GM12891 (cell line): ENCODE measurements around the gene ERN2.

Experiments used
- POLR2A ChIP-seq: IDR thresholded peaks from 2 replicates; pipeline ENCODE4 v1.6.1; 2011; ENCODE audit warnings: low read depth, low read length, control low read depth
- POLR2AphosphoS5 ChIP-seq: IDR thresholded peaks from 2 replicates; pipeline ENCODE4 v1.6.1; 2011; ENCODE audit warnings: low read depth, low read length, control low read depth
- TAF1 ChIP-seq: IDR thresholded peaks from 2 replicates; pipeline ENCODE4 v1.6.1; 2011; ENCODE audit warnings: low read depth, low read length, control low read depth

DNA sequence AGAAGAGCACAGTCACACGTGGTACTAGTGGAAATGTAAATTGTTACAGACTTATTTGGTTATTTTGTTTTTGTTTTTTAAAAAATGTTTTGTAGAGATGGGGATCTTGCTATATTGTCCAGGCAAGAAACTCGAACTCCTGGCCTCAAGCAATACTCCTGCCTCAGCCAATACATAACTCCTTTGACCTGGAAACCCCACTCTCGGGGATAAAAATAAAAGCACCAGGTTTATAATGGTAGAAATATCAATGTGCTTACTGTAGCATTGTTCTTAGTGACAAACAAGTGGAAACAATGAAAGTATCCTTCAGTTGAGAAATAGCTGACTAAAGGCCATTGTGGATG is 11.7 kb upstream of the ERN2 start:
- TF ChIP-seq TAF1 (no peak), POLR2A (no peak), POLR2AphosphoS5 (no peak)
